Stimulated activated CD4-positive, alpha-beta T cell treated with anti-CD3 and anti-CD28 coated beads, Interleukin-1b, Interleukin-23, amount 100 ng/mL, for 4 hours (primary cell): ENCODE measurements around the gene PCGF6.
"Not testable (repeated sequence)": the region's sequence is repeated elsewhere in the genome, so short reads cannot be mapped to it uniquely, and the experiment has no call there.

Experiments
- DNase-seq, 2 donors: peaks; one replicate each; pipeline ENCODE4 v3.0.0-alpha.2; 2020; ENCODE audit warnings: low read depth in 2 of 2

The PCGF6 gene

GRCh38 chr10:103316087-103316486 lies 34.9 kb downstream of the PCGF6 start:
- DNase-seq = no peak

GRCh38 chr10:103310197-103310596 lies 40.7 kb downstream of the PCGF6 start:
- DNase-seq = no peak

- DNase-seq = no peak
Measured at GRCh38 chr10:103307594-103307993, 43.3 kb downstream of the PCGF6 start.

DNA sequence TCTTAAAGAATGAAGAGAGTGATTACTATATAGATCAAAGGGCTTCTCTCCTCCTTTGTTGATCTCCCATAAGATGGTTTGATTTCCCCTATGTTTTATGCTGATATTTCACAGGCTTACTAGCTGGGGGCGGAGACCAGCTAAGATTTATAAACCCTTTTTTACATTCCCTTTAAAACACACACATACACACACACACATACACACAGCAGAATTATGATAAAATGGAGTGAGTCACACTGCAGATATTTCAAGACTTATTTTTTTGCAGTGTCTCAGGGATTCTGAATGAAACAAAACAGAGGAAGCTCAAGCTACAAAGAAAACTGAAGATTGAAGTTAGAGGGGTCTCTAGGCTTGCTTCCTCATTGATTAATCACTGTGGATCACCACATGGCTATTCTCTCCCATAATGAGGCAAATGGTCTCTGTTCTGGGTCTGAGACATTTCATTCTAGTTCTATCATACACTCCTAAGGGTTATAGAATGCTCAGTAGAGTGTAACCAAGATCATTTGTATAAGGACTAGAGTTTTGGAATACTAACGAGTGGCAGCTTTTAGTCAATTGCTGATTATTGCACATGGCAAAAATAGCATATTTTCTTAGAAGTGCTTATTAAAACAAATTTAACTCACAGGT lies 55.4 kb downstream of the PCGF6 start:
- no peak for DNase-seq

GRCh38 chr10:103291588-103291987 lies 59.4 kb downstream of the PCGF6 start:
- no peak for DNase-seq

GRCh38 chr10:103287992-103288391 lies 62.9 kb downstream of the PCGF6 start:
- DNase-seq = no peak

DNA sequence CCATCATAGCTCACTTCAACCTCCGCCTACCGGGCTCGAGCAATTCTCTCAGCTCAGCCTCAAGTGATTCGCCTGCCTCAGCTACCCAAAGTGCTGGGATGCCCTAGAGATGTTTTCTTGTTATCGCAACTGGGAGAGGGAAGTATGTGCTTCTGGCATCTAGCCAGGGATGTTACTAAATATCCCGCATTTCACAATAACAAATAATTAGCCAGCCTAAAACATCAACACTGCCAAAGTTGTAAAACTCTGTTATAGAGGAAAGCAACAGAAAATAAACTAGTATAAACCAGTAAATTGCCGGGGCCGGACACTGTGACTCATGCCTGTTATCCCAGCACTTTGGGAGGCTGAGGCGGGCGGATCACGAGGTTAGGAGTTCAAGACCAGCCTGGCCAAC lies 66.8 kb downstream of the PCGF6 start:
- no peak for DNase-seq

- DNase-seq = no peak
Measured at GRCh38 chr10:103282961-103283360, 68.0 kb downstream of the PCGF6 start.

GRCh38 chr10:103281753-103282152 lies 69.2 kb downstream of the PCGF6 start:
- DNase-seq = no peak

- no peak for DNase-seq
Measured at GRCh38 chr10:103280506-103280905, 70.4 kb downstream of the PCGF6 start.

GRCh38 chr10:103280031-103280430 lies 70.9 kb downstream of the PCGF6 start:
- DNase-seq = no peak

- peak; percentile 13 to 33 for DNase-seq
Measured at GRCh38 chr10:103278862-103279298, 72.1 kb downstream of the PCGF6 start.

DNA sequence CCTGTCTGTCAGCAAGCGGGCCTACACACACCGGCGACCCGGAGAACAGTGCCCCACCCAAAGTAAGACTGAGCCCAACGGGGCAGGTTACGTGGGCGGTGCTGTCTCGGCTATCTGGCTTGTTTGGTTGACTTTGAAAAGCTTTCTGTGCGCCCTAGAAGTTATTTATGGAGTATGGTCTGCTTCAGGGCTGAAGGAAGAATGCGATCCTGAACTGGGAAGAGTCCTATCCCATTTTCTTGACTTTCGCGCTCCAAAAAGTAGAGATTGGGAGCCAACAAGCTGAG lies 72.5 kb downstream of the PCGF6 start:
- DNase-seq = no peak

DNA sequence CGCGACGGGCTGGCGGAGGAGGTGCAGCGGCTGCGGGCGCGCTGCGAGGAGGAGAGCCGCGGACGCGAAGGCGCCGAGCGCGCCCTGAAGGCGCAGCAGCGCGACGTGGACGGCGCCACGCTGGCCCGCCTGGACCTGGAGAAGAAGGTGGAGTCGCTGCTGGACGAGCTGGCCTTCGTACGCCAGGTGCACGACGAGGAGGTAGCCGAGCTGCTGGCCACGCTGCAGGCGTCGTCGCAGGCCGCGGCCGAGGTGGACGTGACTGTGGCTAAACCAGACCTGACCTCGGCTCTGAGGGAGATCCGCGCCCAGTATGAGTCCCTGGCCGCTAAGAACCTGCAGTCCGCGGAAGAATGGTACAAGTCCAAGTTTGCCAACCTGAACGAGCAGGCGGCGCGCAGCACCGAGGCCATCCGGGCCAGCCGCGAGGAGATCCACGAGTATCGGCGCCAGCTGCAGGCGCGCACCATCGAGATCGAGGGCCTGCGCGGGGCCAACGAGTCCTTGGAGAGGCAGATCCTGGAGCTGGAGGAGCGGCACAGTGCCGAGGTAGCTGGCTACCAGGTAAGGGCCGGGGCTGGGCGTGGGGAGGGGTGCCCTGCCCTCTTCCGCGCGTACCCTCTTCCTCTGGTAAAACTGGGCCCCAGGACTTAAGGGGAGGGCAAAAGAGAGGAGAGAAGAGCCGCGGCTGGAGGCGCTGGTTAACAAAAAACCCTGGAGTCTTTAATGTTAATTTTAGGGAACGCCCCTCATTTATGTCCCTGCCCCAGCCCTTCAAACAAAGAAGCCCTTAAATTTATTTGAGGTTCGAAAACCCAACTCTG lies 73.0 kb downstream of the PCGF6 start:
- DNase-seq = no peak

DNA sequence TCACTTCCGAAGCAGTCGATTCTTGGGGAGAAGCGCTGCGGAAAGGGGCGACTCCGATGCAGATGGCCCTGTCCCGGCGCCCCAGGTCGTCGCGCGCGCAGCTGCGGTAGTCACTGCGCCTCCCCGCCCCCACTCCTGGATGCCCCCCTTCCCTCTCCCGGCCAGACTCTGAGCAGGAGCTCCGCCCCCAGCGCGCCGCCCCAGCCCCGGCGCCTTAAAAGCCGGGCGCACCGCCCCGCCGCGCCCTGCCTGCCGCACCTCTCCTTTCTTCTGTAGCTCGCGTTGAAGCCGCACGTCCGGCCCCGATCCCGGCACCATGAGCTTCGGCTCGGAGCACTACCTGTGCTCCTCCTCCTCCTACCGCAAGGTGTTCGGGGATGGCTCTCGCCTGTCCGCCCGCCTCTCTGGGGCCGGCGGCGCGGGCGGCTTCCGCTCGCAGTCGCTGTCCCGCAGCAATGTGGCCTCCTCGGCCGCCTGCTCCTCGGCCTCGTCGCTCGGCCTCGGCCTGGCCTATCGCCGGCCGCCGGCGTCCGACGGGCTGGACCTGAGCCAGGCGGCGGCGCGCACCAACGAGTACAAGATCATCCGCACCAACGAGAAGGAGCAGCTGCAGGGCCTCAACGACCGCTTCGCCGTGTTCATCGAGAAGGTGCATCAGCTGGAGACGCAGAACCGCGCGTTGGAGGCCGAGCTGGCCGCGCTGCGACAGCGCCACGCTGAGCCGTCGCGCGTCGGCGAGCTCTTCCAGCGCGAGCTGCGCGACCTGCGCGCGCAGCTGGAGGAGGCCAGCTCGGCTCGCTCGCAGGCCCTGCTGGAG lies 73.8 kb downstream of the PCGF6 start, which contains the start of gene INA:
Gene INA (plus strand): TSS at position 243 of the 817 bp plus-strand sequence. CDS start 74 bp downstream, at position 317.
- peak in 1 of 2 donors; percentile 8 for DNase-seq

GRCh38 chr10:103276251-103276895 lies 74.6 kb downstream of the PCGF6 start:
- no peak for DNase-seq

- DNase-seq = no peak
Measured at GRCh38 chr10:103273041-103273441, 77.9 kb downstream of the PCGF6 start.

DNA sequence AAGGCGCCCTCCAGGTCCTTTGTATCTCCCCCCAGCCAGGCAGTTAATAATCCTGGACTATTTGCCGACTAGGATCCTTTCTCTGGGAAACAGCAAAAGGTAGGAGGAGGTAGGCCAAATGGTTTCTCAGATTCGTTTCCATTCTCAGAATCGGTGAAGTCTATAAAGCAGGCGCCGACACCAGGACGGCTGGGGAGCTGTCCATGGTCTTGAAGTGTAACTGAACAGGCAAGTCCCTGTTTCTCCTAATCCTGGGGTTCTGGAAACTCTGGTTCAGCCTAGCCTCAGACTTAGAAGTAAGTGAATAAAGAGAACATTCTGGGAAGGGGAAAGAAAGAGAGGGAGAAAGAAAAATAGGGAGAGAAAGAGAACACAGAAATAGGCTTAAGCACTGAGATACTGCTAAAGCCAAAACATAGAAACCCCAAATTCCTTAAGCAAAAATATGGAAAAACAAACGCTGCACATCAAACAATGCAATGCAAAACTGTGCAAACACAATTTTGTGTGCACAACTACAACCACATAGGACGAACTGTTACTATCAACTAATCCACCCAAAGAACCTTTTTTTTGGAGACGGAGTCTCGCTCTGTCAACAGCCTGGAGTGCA lies 85.1 kb downstream of the PCGF6 start:
- peak in 1 of 2 donors; percentile 22 for DNase-seq

DNA sequence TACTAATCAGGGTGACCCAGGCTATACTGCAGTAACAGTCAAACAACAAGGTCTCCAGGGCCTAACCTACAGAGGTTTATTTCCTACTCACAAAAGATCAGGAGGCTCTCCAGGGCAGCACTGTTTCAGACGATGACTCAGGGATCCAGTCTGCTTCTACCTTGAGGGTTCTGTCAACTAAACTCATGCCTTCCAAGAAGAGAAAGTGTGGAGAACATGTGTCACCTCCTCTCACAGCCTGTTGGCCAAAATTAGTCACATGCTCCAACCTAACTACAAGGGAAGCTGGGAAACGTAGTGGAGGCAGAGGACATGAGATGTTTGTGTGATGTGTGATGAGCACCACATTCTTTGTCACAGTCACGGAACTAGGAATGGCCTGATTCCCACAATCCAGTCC lies 88.7 kb downstream of the PCGF6 start:
- no peak for DNase-seq

- no peak for DNase-seq
Measured at GRCh38 chr10:103259989-103260388, 91.0 kb downstream of the PCGF6 start.

GRCh38 chr10:103258928-103259327 lies 92.0 kb downstream of the PCGF6 start:
- DNase-seq = not testable (repeated sequence)

- DNase-seq = no peak
Measured at GRCh38 chr10:103257812-103258211, 93.1 kb downstream of the PCGF6 start.
